Naive thymus-derived CD8-positive, alpha-beta T cell (primary cell): ENCODE data around the gene LMBRD2. TPM values are rescaled to one million over a fixed set of nuclear protein-coding genes. Genes with fewer than 3 reads are reported as not detected.
"Not testable (repeated sequence)": the region's sequence is repeated elsewhere in the genome, so short reads cannot be mapped to it uniquely, and the experiment has no call there.

ENCODE experiments used
- ATAC-seq, 2 donors: fragments of 150-1000 bp; cut with Tn5 transposase in 1 of 2; sonication (Bioruptor Pico), chemical (Tn5 transposase) in 1 of 2; 1 replicate in 1 of 2; 2 replicates in 1 of 2; pipeline ENCODE4 v1.10.0; 2021; ENCODE audit warnings: mild to moderate bottlenecking in 2 of 2, moderate library complexity in 2 of 2
- POLR2A ChIA-PET: fragments of 350-600 bp; sonication (Branson Sonifier 250); formaldehyde crosslinking; loops from one replicate; lab custom pipeline; 2021; ENCODE audit warnings: antibody characterized with exemption; lab: Charles Lee
- DNase-seq, 10 donors: peaks; one replicate each; pipeline versions ENCODE4 v3.0.0 to v3.0.0-alpha.2; 2020 to 2022
- H3K27ac Mint-ChIP-seq, 10 donors: one replicate each; pipeline ENCODE4 v1.8.0; 2020 to 2022; ENCODE audit warnings: mild to moderate bottlenecking in 10 of 10, mixed read lengths in 10 of 10, moderate library complexity in 4 of 10, inconsistent platforms in 1 of 10
- H3K27me3 Mint-ChIP-seq, 5 donors: one replicate each; pipeline ENCODE4 v1.8.0; 2021 to 2022; ENCODE audit warnings: mixed read lengths in 5 of 5
- H3K36me3 Mint-ChIP-seq, 3 donors: one replicate each; pipeline ENCODE4 v1.8.0; 2020 to 2022; ENCODE audit warnings: mixed read lengths in 3 of 3, mild to moderate bottlenecking in 2 of 3, inconsistent platforms in 1 of 3
- H3K4me1 Mint-ChIP-seq, 4 donors: one replicate each; pipeline ENCODE4 v1.8.0; 2021 to 2022; ENCODE audit warnings: mixed read lengths in 4 of 4
- H3K4me3 Mint-ChIP-seq, 10 donors: one replicate each; pipeline ENCODE4 v1.8.0; 2020 to 2022; ENCODE audit warnings: mild to moderate bottlenecking in 10 of 10, mixed read lengths in 10 of 10, moderate library complexity in 6 of 10, inconsistent platforms in 1 of 10
- H3K9me3 Mint-ChIP-seq, 9 donors: one replicate each; pipeline ENCODE4 v1.8.0; 2020 to 2022; ENCODE audit warnings: mixed read lengths in 9 of 9, mild to moderate bottlenecking in 3 of 9, inconsistent platforms in 1 of 9, moderate library complexity in 1 of 9
- polyA plus RNA-seq, 3 donors: library from polyadenylated mRNA; unstranded; fragments of 300-500 nt; fragmentation: Illumina TruSeq; gene quantifications; one replicate each; pipeline ENCODE4 v1.2.3, GENCODE V29; 2021
- total RNA-seq, 8 experiments: library from RNA in 2 of 8; stranded (reverse) in 2 of 8; gene quantifications; one replicate each; pipeline ENCODE4 v1.2.3 and lab custom pipeline; 2021 to 2026

LMBRD2 gene
- total and polyA plus RNA-seq, 5 experiments from 2014 or later = 1.4 to 16.5 (median 4.5) TPM

GRCh38 chr5:36136581-36136980, 15.1 kb downstream of the LMBRD2 start:
- H3K4me1 Mint-ChIP-seq = peaks cover under 1 to 10% (median 2%) of the 10 kb centered on the region in 4 donors
- no peaks in the 10 kb centered on the region for H3K27me3 Mint-ChIP-seq
- peaks cover 0 to 14% (median 0%) of the 10 kb centered on the region in 9 donors for H3K9me3 Mint-ChIP-seq
- ATAC-seq = no peak
- H3K36me3 Mint-ChIP-seq = peaks cover 46 to 76% (median 62%) of the 10 kb centered on the region in 3 donors
- no peak overlapping the region for H3K4me3 Mint-ChIP-seq
- no peak for DNase-seq
- POLR2A ChIA-PET = no interaction called here
- H3K27ac Mint-ChIP-seq = no peak overlapping the region

GRCh38 chr5:36135988-36136387, 15.7 kb downstream of the LMBRD2 start:
- H3K27ac Mint-ChIP-seq = no peak overlapping the region
- no peak overlapping the region for H3K4me3 Mint-ChIP-seq
- peaks cover 46 to 76% (median 64%) of the 10 kb centered on the region in 3 donors for H3K36me3 Mint-ChIP-seq
- H3K9me3 Mint-ChIP-seq = peaks cover 0 to 14% (median 2%) of the 10 kb centered on the region in 9 donors
- DNase-seq = no peak
- no peak for ATAC-seq
- H3K27me3 Mint-ChIP-seq = no peaks in the 10 kb centered on the region
- POLR2A ChIA-PET = no interaction called here
- H3K4me1 Mint-ChIP-seq = peaks cover 2 to 12% (median 6%) of the 10 kb centered on the region in 4 donors

GRCh38 chr5:36133009-36133408, 18.7 kb downstream of the LMBRD2 start:
- POLR2A ChIA-PET, H3K4me3 Mint-ChIP-seq, H3K27ac Mint-ChIP-seq, ATAC-seq, DNase-seq, H3K27me3 Mint-ChIP-seq: not testable (repeated sequence)
- peaks cover 6 to 21% (median 11%) of the 10 kb centered on the region in 9 donors for H3K9me3 Mint-ChIP-seq
- H3K4me1 Mint-ChIP-seq = peaks cover 8 to 24% (median 13%) of the 10 kb centered on the region in 4 donors
- peaks cover 44 to 81% (median 65%) of the 10 kb centered on the region in 3 donors for H3K36me3 Mint-ChIP-seq

- POLR2A ChIA-PET, ATAC-seq: not testable (repeated sequence)
Observed at GRCh38 chr5:36129666-36130065, 22.0 kb downstream of the LMBRD2 start.

GRCh38 chr5:36128795-36129194, 22.9 kb downstream of the LMBRD2 start:
- POLR2A ChIA-PET = interaction anchor here (0.6 kb wide), 1 partner anchor 970 kb away, joined by 3 read pairs; no protein-coding TSS in a partner anchor
- peaks cover 30 to 84% (median 51%) of the 10 kb centered on the region in 3 donors for H3K36me3 Mint-ChIP-seq
- no peak overlapping the region for H3K4me3 Mint-ChIP-seq
- ATAC-seq (no peak), DNase-seq (no peak)
- peaks cover 10 to 30% (median 20%) of the 10 kb centered on the region in 4 donors for H3K4me1 Mint-ChIP-seq
- H3K27me3 Mint-ChIP-seq = no peaks in the 10 kb centered on the region
- H3K9me3 Mint-ChIP-seq = peaks cover 6 to 19% (median 9%) of the 10 kb centered on the region in 9 donors
- no peak overlapping the region for H3K27ac Mint-ChIP-seq

More at GRCh38 chr5:36129666-36130065, 22.0 kb downstream of the LMBRD2 start:
- not testable (repeated sequence) for H3K27me3 Mint-ChIP-seq, DNase-seq, H3K4me3 Mint-ChIP-seq, H3K27ac Mint-ChIP-seq
- Mint-ChIP-seq H3K36me3 (peaks cover 35 to 86% (median 58%) of the 10 kb centered on the region in 3 donors), H3K4me1 (peaks cover 10 to 33% (median 20%) of the 10 kb centered on the region in 4 donors), H3K9me3 (peaks cover 6 to 19% (median 9%) of the 10 kb centered on the region in 9 donors)

- H3K27me3 Mint-ChIP-seq = no peaks in the 10 kb centered on the region
- ATAC-seq (no peak), DNase-seq (no peak)
- H3K27ac Mint-ChIP-seq = no peak overlapping the region
- peaks cover 17 to 70% (median 35%) of the 10 kb centered on the region in 3 donors for H3K36me3 Mint-ChIP-seq
- H3K9me3 Mint-ChIP-seq = peaks cover 6 to 18% (median 9%) of the 10 kb centered on the region in 9 donors
- H3K4me1 Mint-ChIP-seq = peaks cover 7 to 20% (median 13%) of the 10 kb centered on the region in 4 donors
- POLR2A ChIA-PET = interaction anchor here (1.0 kb wide), 1 partner anchor 26 kb away, joined by 3 read pairs; the partner anchor contains the start of genes LMBRD2 and SKP2
- H3K4me3 Mint-ChIP-seq = no peak overlapping the region
Observed at GRCh38 chr5:36125868-36126267, 25.8 kb downstream of the LMBRD2 start.

GRCh38 chr5:36111238-36111637, 40.4 kb downstream of the LMBRD2 start:
- Mint-ChIP-seq H3K36me3 (peaks cover 21 to 88% (median 37%) of the 10 kb centered on the region in 3 donors), H3K9me3 (no peaks in the 10 kb centered on the region), H3K27me3 (no peaks in the 10 kb centered on the region), H3K4me1 (no peaks in the 10 kb centered on the region), H3K4me3 (no peak overlapping the region), H3K27ac (no peak overlapping the region)
- DNase-seq (no peak), ATAC-seq (no peak)
- POLR2A ChIA-PET = no interaction called here

GRCh38 chr5:36108758-36109460, 42.8 kb downstream of the LMBRD2 start:
- Mint-ChIP-seq H3K9me3 (no peaks in the 10 kb centered on the region), H3K4me1 (no peaks in the 10 kb centered on the region), H3K36me3 (peaks cover 12 to 86% (median 39%) of the 10 kb centered on the region in 3 donors), H3K27ac (no peak overlapping the region), H3K27me3 (no peaks in the 10 kb centered on the region), H3K4me3 (no peak overlapping the region)
- POLR2A ChIA-PET = no interaction called here
- DNase-seq (no peak), ATAC-seq (no peak)

GRCh38 chr5:36105819-36106218, 45.9 kb downstream of the LMBRD2 start:
- H3K36me3 Mint-ChIP-seq = peaks cover 12 to 72% (median 42%) of the 10 kb centered on the region in 3 donors
- DNase-seq (no peak), ATAC-seq (no peak)
- H3K4me1 Mint-ChIP-seq = no peaks in the 10 kb centered on the region
- no peak overlapping the region for H3K4me3 Mint-ChIP-seq
- POLR2A ChIA-PET = no interaction called here
- H3K9me3 Mint-ChIP-seq = no peaks in the 10 kb centered on the region
- no peaks in the 10 kb centered on the region for H3K27me3 Mint-ChIP-seq
- no peak overlapping the region for H3K27ac Mint-ChIP-seq

GRCh38 chr5:36099748-36100147, 51.9 kb downstream of the LMBRD2 start:
- Mint-ChIP-seq H3K36me3 (peaks cover 0 to 22% (median 14%) of the 10 kb centered on the region in 3 donors), H3K27me3 (no peaks in the 10 kb centered on the region), H3K27ac (no peak overlapping the region), H3K4me3 (no peak overlapping the region), H3K4me1 (no peaks in the 10 kb centered on the region), H3K9me3 (peaks cover 0 to 4% (median 0%) of the 10 kb centered on the region in 9 donors)
- POLR2A ChIA-PET = no interaction called here
- no peak for DNase-seq
- ATAC-seq = no peak

GRCh38 chr5:36096486-36096885, 55.2 kb downstream of the LMBRD2 start:
- no peak for ATAC-seq
- no peaks in the 10 kb centered on the region for H3K27me3 Mint-ChIP-seq
- H3K36me3 Mint-ChIP-seq = peaks cover 0 to 7% (median 4%) of the 10 kb centered on the region in 3 donors
- POLR2A ChIA-PET = no interaction called here
- peaks cover 0 to 13% (median 1%) of the 10 kb centered on the region in 9 donors for H3K9me3 Mint-ChIP-seq
- no peak overlapping the region for H3K27ac Mint-ChIP-seq
- no peaks in the 10 kb centered on the region for H3K4me1 Mint-ChIP-seq
- no peak overlapping the region for H3K4me3 Mint-ChIP-seq
- no peak for DNase-seq

GRCh38 chr5:36089989-36090388, 61.7 kb downstream of the LMBRD2 start:
- ATAC-seq (no peak), DNase-seq (no peak)
- H3K4me1 Mint-ChIP-seq = no peaks in the 10 kb centered on the region
- POLR2A ChIA-PET = no interaction called here
- peaks cover 11 to 22% (median 14%) of the 10 kb centered on the region in 5 donors for H3K27me3 Mint-ChIP-seq
- peaks cover 0 to 10% (median 0%) of the 10 kb centered on the region in 3 donors for H3K36me3 Mint-ChIP-seq
- H3K9me3 Mint-ChIP-seq = peaks cover 3 to 21% (median 12%) of the 10 kb centered on the region in 9 donors
- H3K4me3 Mint-ChIP-seq = no peak overlapping the region
- no peak overlapping the region for H3K27ac Mint-ChIP-seq

- H3K36me3 Mint-ChIP-seq = peaks cover 0 to 6% (median 2%) of the 10 kb centered on the region in 3 donors
- no peak overlapping the region for H3K4me3 Mint-ChIP-seq
- peaks cover 7 to 39% (median 16%) of the 10 kb centered on the region in 5 donors for H3K27me3 Mint-ChIP-seq
- DNase-seq (peak in 5 of 10 donors; percentile 4 to 39 (median 15)), ATAC-seq (peak; percentile 71 to 73)
- H3K4me1 Mint-ChIP-seq = peaks cover 0 to 2% (median 0%) of the 10 kb centered on the region in 4 donors
- peaks cover 0 to 9% (median 0%) of the 10 kb centered on the region in 9 donors for H3K9me3 Mint-ChIP-seq
- POLR2A ChIA-PET = no interaction called here
- H3K27ac Mint-ChIP-seq = peak overlapping the region in 1 of 10 donors; percentile 17
Observed at GRCh38 chr5:36079200-36079781, 72.4 kb downstream of the LMBRD2 start.
